MM.1S (cell line): ENCODE measurements around the gene UBXN11.

Experiments used
- CTCF ChIP-seq: fragments of 300-600 bp; sonication (generic); IDR thresholded peaks from 2 replicates; pipeline ENCODE4 v1.5.1; 2016; ENCODE audit warnings: antibody characterized with exemption, low read length, mixed read lengths
- EZH2 ChIP-seq: fragments of 300-600 bp; sonication (generic); optimal IDR thresholded peaks from 2 replicates; pipeline ENCODE3; 2017; ENCODE audit warnings: low read depth, mild to moderate bottlenecking, antibody characterized with exemption, low read length, mixed read lengths
- EZH2phosphoT487 ChIP-seq: fragments of 300-600 bp; sonication (generic); IDR thresholded peaks from 2 replicates; pipeline ENCODE4 v1.6.1; 2018; ENCODE audit warnings: antibody characterized with exemption, low read length

GRCh38 chr1:26265405-26265804 lies 41.0 kb downstream of the UBXN11 start:
- TF ChIP-seq CTCF (no peak), EZH2 (no peak), EZH2phosphoT487 (no peak)
